ENCODE measurements around the gene NOP9.

DNA sequence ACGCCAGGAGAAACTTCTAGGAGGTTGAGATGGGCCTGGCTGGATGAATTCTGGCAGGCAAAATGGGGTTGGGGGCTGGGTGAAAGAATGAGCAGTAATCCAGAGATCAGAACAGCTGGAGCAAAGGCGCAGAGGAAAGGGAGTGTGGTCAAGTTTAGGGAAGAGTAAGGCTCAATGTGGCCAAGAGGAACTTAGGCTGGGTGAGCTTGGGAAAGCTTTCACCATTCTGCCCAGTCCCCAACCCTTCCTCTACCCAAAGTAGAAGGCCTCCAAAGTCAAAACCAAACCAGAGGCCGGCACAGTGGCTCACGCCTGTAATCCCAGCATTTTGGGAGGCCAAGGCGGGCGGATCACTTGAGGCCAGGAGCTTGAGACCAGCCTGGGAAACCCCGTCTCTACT, 18.0 kb upstream of the NOP9 start:
- TF ChIP-seq CTCF (conservative IDR thresholded peaks at IDR 0.05; ENCODE audit: low read length) (no peak), EZH2phosphoT487 (IDR thresholded peaks at IDR 0.05; ENCODE audit: borderline replicate concordance) (no peak)
